ENCODE measurements around the gene TXLNG. TPM values are rescaled to one million over a fixed set of nuclear protein-coding genes. Genes with fewer than 3 reads are reported as not detected.

The TXLNG gene
- total RNA-seq, 1 experiment from 2014 or later, result 31.1 TPM

- Mint-ChIP-seq H3K27me3 (ENCODE audit: low read depth) (no peaks in the 10 kb centered on the region), H3K9me3 (no peaks in the 10 kb centered on the region), H3K4me3 (peak overlapping the region; percentile 96), H3K36me3 (peaks cover 9% of the 10 kb centered on the region; the same call in 1 of the 2 replicates), H3K4me1 (peaks cover 8% of the 10 kb centered on the region), H3K27ac (no peak overlapping the region)
- no peak for TF ChIP-seq ATF6 (CRISPR knock-in tag; IDR thresholded peaks at IDR 0.05)
- TF ChIP-seq ZNF281 (CRISPR knock-in tag; IDR thresholded peaks at IDR 0.05), result no peak
- TF ChIP-seq ZNF317 (CRISPR knock-in tag; IDR thresholded peaks at IDR 0.05; ENCODE audit: borderline replicate concordance, low read depth), result no peak
- no peak for TF ChIP-seq NR1H2 (CRISPR knock-in tag; IDR thresholded peaks at IDR 0.05)
- TF ChIP-seq MAX (CRISPR knock-in tag; IDR thresholded peaks at IDR 0.05), result no peak; the same call in 1 of the 2 replicates
- TF ChIP-seq GRHL2 (CRISPR knock-in tag; IDR thresholded peaks at IDR 0.05; ENCODE audit: insufficient replicate concordance, severe bottlenecking), result no peak
- no peak for TF ChIP-seq FOXP1 (CRISPR knock-in tag; IDR thresholded peaks at IDR 0.05; ENCODE audit: borderline replicate concordance)
- POLR2A ChIA-PET, result interaction anchor here (1.0 kb wide), 1 partner anchor 67 kb away, joined by 4 read pairs; no protein-coding TSS in a partner anchor
- CTCF ChIA-PET, result interaction anchor here (0.6 kb wide), 1 partner anchor 39 kb away, joined by 3 read pairs; no protein-coding TSS in a partner anchor
- peak; percentile 24 for DNase-seq (ENCODE audit: low spot score)
- no peak for ATAC-seq
Measured at GRCh38 chrX:16786791-16787735, 797 bp downstream of the TXLNG start.

- ChIA-PET CTCF (no interaction called here), POLR2A (interaction anchor here (0.5 kb wide), 1 partner anchor 71 kb away, joined by 5 read pairs; no protein-coding TSS in a partner anchor)
- peaks cover 11% of the 10 kb centered on the region; the same call in 1 of the 2 replicates for H3K36me3 Mint-ChIP-seq
- peak overlapping the region; percentile 77 for H3K4me3 Mint-ChIP-seq
- TF ChIP-seq GABPB1 (CRISPR knock-in tag; IDR thresholded peaks at IDR 0.05) (0 out of 2 replicates have a peak, but pooled peaks have one; percentile 28), ZNF532 (CRISPR knock-in tag; IDR thresholded peaks at IDR 0.05; ENCODE audit: borderline replicate concordance) (no peak)
- peaks cover 8% of the 10 kb centered on the region for H3K4me1 Mint-ChIP-seq
- ATAC-seq, result no peak
- H3K27me3 Mint-ChIP-seq (ENCODE audit: low read depth), result no peaks in the 10 kb centered on the region
- no peak for DNase-seq (ENCODE audit: low spot score)
- no peaks in the 10 kb centered on the region for H3K9me3 Mint-ChIP-seq
- no peak overlapping the region for H3K27ac Mint-ChIP-seq
Measured at GRCh38 chrX:16788477-16788876, 2.2 kb downstream of the TXLNG start.

GRCh38 chrX:16796298-16796697 is 10.0 kb downstream of the TXLNG start:
- H3K27ac Mint-ChIP-seq, result 0 out of 2 replicates have a peak overlapping the region, but pooled peaks have one; percentile 36
- H3K9me3 Mint-ChIP-seq, result no peaks in the 10 kb centered on the region
- ChIA-PET POLR2A (no interaction called here), CTCF (no interaction called here)
- no peak overlapping the region for H3K4me3 Mint-ChIP-seq
- DNase-seq (ENCODE audit: low spot score), result no peak
- no peak for ATAC-seq
- H3K27me3 Mint-ChIP-seq (ENCODE audit: low read depth), result no peaks in the 10 kb centered on the region
- no peaks in the 10 kb centered on the region for H3K4me1 Mint-ChIP-seq
- H3K36me3 Mint-ChIP-seq, result peaks cover 24% of the 10 kb centered on the region
- TF ChIP-seq ZNF512 (CRISPR knock-in tag; IDR thresholded peaks at IDR 0.05; ENCODE audit: borderline replicate concordance) (no peak), CDX4 (CRISPR knock-in tag; IDR thresholded peaks at IDR 0.05; ENCODE audit: borderline replicate concordance) (no peak), SMAD3 (CRISPR knock-in tag; IDR thresholded peaks at IDR 0.05; ENCODE audit: borderline replicate concordance) (no peak), ZNF232 (CRISPR knock-in tag; IDR thresholded peaks at IDR 0.05) (no peak), E2F4 (CRISPR knock-in tag; IDR thresholded peaks at IDR 0.05; ENCODE audit: borderline replicate concordance, low read depth) (no peak), GTF2I (CRISPR knock-in tag; conservative IDR thresholded peaks at IDR 0.05) (no peak)

Data from WTC11 (cell line).